ENCODE measurements around the gene GALNT2. TPM values are rescaled to one million over a fixed set of nuclear protein-coding genes. Genes with fewer than 3 reads are reported as not detected.

Gene GALNT2
- total and polyA plus RNA-seq, 10 of the 15 experiments (the other 5 are each of a cell fraction or from before 2014, with no cell fraction given) = 0.52 to 27.7 (median 16.3) TPM

GRCh38 chr1:230031131-230031530 lies 35.9 kb upstream of the GALNT2 start:
- POLR2A ChIA-PET = no interaction called here
- DNase-seq (ENCODE audit: low read depth, low spot score) (no peak), FAIRE-seq (no peak), ATAC-seq (no peak)
- WGBS (ENCODE audit: insufficient coverage, insufficient replicate concordance, low lambda C conversion rate, missing lambda C conversion rate) = 11% methylated on average over 3 of the region's 3 CpGs
- RAD21 ChIA-PET (ENCODE audit: unreplicated experiment) = interaction anchor here (0.7 kb wide), 1 partner anchor 92 kb away, joined by 3 read pairs; no protein-coding TSS in a partner anchor
- BruUV-seq (replicated peaks) = no TSS peak
- no peaks in the 10 kb centered on the region for H4K20me1 ChIP-seq (ENCODE audit: control insufficient read depth, insufficient read depth)
- in situ Hi-C loops (cut with MboI) (no loop called here), intact Hi-C loops (cut with micrococcal nuclease; ENCODE audit: unreplicated experiment) (no loop called here)
- peaks cover 2% of the 10 kb centered on the region; the same call in 1 of the 3 replicates for H3K9me3 ChIP-seq (replicated peaks; ENCODE audit: control insufficient read depth, insufficient read depth, low read length)
- H3K27ac ChIP-seq (ENCODE audit: control insufficient read depth, insufficient read depth) = no peak overlapping the region
- CTCF ChIA-PET = interaction anchor here (1.6 kb wide), 1 partner anchor 9 kb away, joined by 4 read pairs; no protein-coding TSS in a partner anchor
- H3K4me3 ChIP-seq = no peak overlapping the region
- no peak overlapping the region for H3K9ac ChIP-seq (ENCODE audit: control insufficient read depth, insufficient read depth, low read length)
- H3K4me2 ChIP-seq (ENCODE audit: control insufficient read depth, insufficient read depth) = no peak overlapping the region
- SMC1A ChIA-PET (ENCODE audit: uncharacterized antibody, unreplicated experiment) = no interaction called here
- no peak overlapping the region for H2AFZ ChIP-seq (ENCODE audit: control insufficient read depth, low read depth, low read length)
- H3K36me3 ChIP-seq (ENCODE audit: control insufficient read depth in 2 of 2, insufficient read depth in 2 of 2, low read length in 1 of 2) = no peaks in the 10 kb centered on the region
- H3K27me3 ChIP-seq (replicated peaks in 1 of 2; ENCODE audit: control insufficient read depth in 2 of 2, insufficient read depth in 2 of 2, low read length in 1 of 2) = no peaks in the 10 kb centered on the region
- no peak for TF ChIP-seq KLF5 (IDR thresholded peaks at IDR 0.05; ENCODE audit: partially characterized antibody)
- peak; percentile 14 for TF ChIP-seq BCL3 (IDR thresholded peaks at IDR 0.05; ENCODE audit: borderline replicate concordance, insufficient read depth, low read depth, low read length, poor library complexity, severe bottlenecking)
- H3K4me1 ChIP-seq (ENCODE audit: control insufficient read depth, insufficient read depth, low read length) = no peaks in the 10 kb centered on the region
- H3K79me2 ChIP-seq (ENCODE audit: control insufficient read depth, insufficient read depth, low read length) = no peaks in the 10 kb centered on the region

GRCh38 chr1:230032516-230033281 lies 34.3 kb upstream of the GALNT2 start:
- BruUV-seq (replicated peaks) = no TSS peak
- FAIRE-seq = no peak
- no peaks in the 10 kb centered on the region for H4K20me1 ChIP-seq (ENCODE audit: control insufficient read depth, insufficient read depth)
- ATAC-seq = no peak
- no peaks in the 10 kb centered on the region for H3K36me3 ChIP-seq (ENCODE audit: control insufficient read depth in 2 of 2, insufficient read depth in 2 of 2, low read length in 1 of 2)
- 74% methylated on average over 6 of the region's 6 CpGs for WGBS (ENCODE audit: insufficient coverage, insufficient replicate concordance, low lambda C conversion rate, missing lambda C conversion rate)
- H3K27me3 ChIP-seq (replicated peaks in 1 of 2; ENCODE audit: control insufficient read depth in 2 of 2, insufficient read depth in 2 of 2, low read length in 1 of 2) = no peaks in the 10 kb centered on the region
- in situ Hi-C loops (cut with MboI) = no loop called here
- no peak overlapping the region for H3K9ac ChIP-seq (ENCODE audit: control insufficient read depth, insufficient read depth, low read length)
- H3K4me3 ChIP-seq = no peak overlapping the region
- POLR2A ChIA-PET = no interaction called here
- DNase-seq (ENCODE audit: low read depth, low spot score) = no peak
- RAD21 ChIA-PET (ENCODE audit: unreplicated experiment) = no interaction called here
- no peak overlapping the region for H3K4me2 ChIP-seq (ENCODE audit: control insufficient read depth, insufficient read depth)
- H3K79me2 ChIP-seq (ENCODE audit: control insufficient read depth, insufficient read depth, low read length) = no peaks in the 10 kb centered on the region
- SMC1A ChIA-PET (ENCODE audit: uncharacterized antibody, unreplicated experiment) = no interaction called here
- peaks cover 7% of the 10 kb centered on the region; the same call in 1 of the 2 replicates for H3K4me1 ChIP-seq (ENCODE audit: control insufficient read depth, insufficient read depth, low read length)
- CTCF ChIA-PET = no interaction called here
- intact Hi-C loops (cut with micrococcal nuclease; ENCODE audit: unreplicated experiment) = no loop called here
- peaks cover 2% of the 10 kb centered on the region; the same call in 1 of the 3 replicates for H3K9me3 ChIP-seq (replicated peaks; ENCODE audit: control insufficient read depth, insufficient read depth, low read length)
- no peak overlapping the region for H2AFZ ChIP-seq (ENCODE audit: control insufficient read depth, low read depth, low read length)
- H3K27ac ChIP-seq (ENCODE audit: control insufficient read depth, insufficient read depth) = no peak overlapping the region
- TF ChIP-seq FOXM1 (IDR thresholded peaks at IDR 0.05; ENCODE audit: low read depth, low read length) = no peak
- TF ChIP-seq ZNF207 (IDR thresholded peaks at IDR 0.05; ENCODE audit: borderline replicate concordance) = no peak
- no peak for TF ChIP-seq SKIL (IDR thresholded peaks at IDR 0.05; ENCODE audit: low read depth, poor library complexity, severe bottlenecking)
- no peak for TF ChIP-seq YBX1 (IDR thresholded peaks at IDR 0.05)
- TF ChIP-seq SMC3 (IDR thresholded peaks at IDR 0.05; ENCODE audit: borderline replicate concordance, low read length) = no peak
- no peak for TF ChIP-seq NKRF (conservative IDR thresholded peaks at IDR 0.05)
- TF ChIP-seq RAD21 (IDR thresholded peaks at IDR 0.05; ENCODE audit: insufficient read depth, low read depth, low read length) = no peak
